ENCODE results near the gene NME3. TPM values are rescaled to one million over a fixed set of nuclear protein-coding genes. Genes with fewer than 3 reads are reported as not detected.
A peak's percentile ranks its signal among the peaks of the same experiment; 100 is the strongest.

The NME3 gene
- total and polyA plus RNA-seq, 9 donors, result 68.6 to 129 (median 87.4) TPM; not detected in 1

GRCh38 chr16:1771864-1772361 is 570 bp upstream of the NME3 start:
- Histone ChIP-seq H3K36me3 (no peaks in the 10 kb centered on the region), H3K27ac (peak overlapping the region; percentile 39 to 76), H3K27me3 (no peaks in the 10 kb centered on the region), H3K9me3 (no peaks in the 10 kb centered on the region), H3K4me1 (ENCODE audit: insufficient read depth) (peaks cover 17% of the 10 kb centered on the region), H3K4me3 (peak overlapping the region; percentile 92)
- WGBS, 3 donors, result 8 to 13% (median 10%) methylated on average over 19 to 22 of the region's 22 CpGs
- no peak for TF ChIP-seq EP300 (IDR thresholded peaks at IDR 0.05)
- no peak for TF ChIP-seq POLR2A (IDR thresholded peaks at IDR 0.05)
- no peak for TF ChIP-seq CTCF (IDR thresholded peaks at IDR 0.05)
- DNase-seq, result no peak
- intact Hi-C loops (cut with DNase I), result no loop called here

- 1 to 2% (median 2%) methylated on average over 56 to 81 of the region's 81 CpGs for WGBS, 3 donors
- TF ChIP-seq EP300 (IDR thresholded peaks at IDR 0.05), result no peak
- no peak for TF ChIP-seq CTCF (IDR thresholded peaks at IDR 0.05)
- TF ChIP-seq POLR2A (IDR thresholded peaks at IDR 0.05), result peak; percentile 5
These were observed 785 bp downstream of the NME3 start for GRCh38 chr16:1770328-1771187.

GRCh38 chr16:1769402-1770300 is 1.7 kb downstream of the NME3 start:
- peak in 1 of 5 donors; percentile 50 for DNase-seq
- TF ChIP-seq POLR2A (IDR thresholded peaks at IDR 0.05), result peak; percentile 2
- no peak for TF ChIP-seq EP300 (IDR thresholded peaks at IDR 0.05)
- Histone ChIP-seq H3K4me3 (peak overlapping the region; percentile 92), H3K27ac (peak overlapping the region in 1 of 2 donors; percentile 27), H3K9me3 (no peaks in the 10 kb centered on the region), H3K36me3 (no peaks in the 10 kb centered on the region), H3K27me3 (no peaks in the 10 kb centered on the region), H3K4me1 (ENCODE audit: insufficient read depth) (peaks cover 17% of the 10 kb centered on the region)
- intact Hi-C loops (cut with DNase I), result no loop called here
- WGBS, 3 donors, result 61 to 80% (median 68%) methylated on average over 22 to 27 of the region's 27 CpGs

More at GRCh38 chr16:1770328-1771187, 785 bp downstream of the NME3 start:
- Histone ChIP-seq H3K27ac (peak overlapping the region; percentile 39 to 76), H3K9me3 (no peaks in the 10 kb centered on the region), H3K27me3 (no peaks in the 10 kb centered on the region), H3K4me3 (peak overlapping the region; percentile 92), H3K4me1 (ENCODE audit: insufficient read depth) (peaks cover 17% of the 10 kb centered on the region), H3K36me3 (no peaks in the 10 kb centered on the region)
- intact Hi-C loops (cut with DNase I), result no loop called here
- DNase-seq, result peak; percentile 75 to 88 (median 83)

- no peak for TF ChIP-seq POLR2A (IDR thresholded peaks at IDR 0.05)
- no peak for TF ChIP-seq EP300 (IDR thresholded peaks at IDR 0.05)
- no peak for TF ChIP-seq CTCF (IDR thresholded peaks at IDR 0.05)
- Histone ChIP-seq H3K4me1 (ENCODE audit: insufficient read depth) (peaks cover 13% of the 10 kb centered on the region), H3K4me3 (no peak overlapping the region), H3K9me3 (no peaks in the 10 kb centered on the region), H3K36me3 (no peaks in the 10 kb centered on the region), H3K27ac (no peak overlapping the region), H3K27me3 (no peaks in the 10 kb centered on the region)
- DNase-seq, result peak in 1 of 5 donors; percentile 61
- intact Hi-C loops (cut with DNase I), result no loop called here
- 69 to 73% (median 70%) methylated on average over 23 to 26 of the region's 26 CpGs for WGBS, 3 donors
These were observed 2.5 kb downstream of the NME3 start for GRCh38 chr16:1768767-1769401.

Measured in ovary (tissue), 9 donors.